AG04449 (cell line): ENCODE measurements around the gene WAPL.

ENCODE experiments used
- CTCF ChIA-PET: fragments of 350-600 bp; formaldehyde crosslinking; extraction: SDS; loops from one replicate; lab custom pipeline; 2021; ENCODE audit warnings: antibody characterized with exemption; lab: Yijun Ruan, JAX
- POLR2A ChIA-PET: fragments of 400-600, 350-600 bp; formaldehyde crosslinking; extraction: SDS; loops from one replicate; lab custom pipeline; 2020; ENCODE audit warnings: antibody characterized with exemption, inconsistent platforms; lab: Yijun Ruan, JAX
- DNase-seq: peaks from one replicate; pipeline ENCODE4 v3.0.0-alpha.2; 2010; ENCODE audit warnings: low read depth, low spot score
- H3K4me3 ChIP-seq: 2 replicates; pipeline ENCODE4 v1.5.1; 2011; ENCODE audit warnings: low read depth, mild to moderate bottlenecking, control low read depth, low read length
- TF ChIP-seq, protein P1 (sequence below): IDR thresholded peaks from one replicate; pipeline ENCODE4 v1.5.1; 2011; ENCODE audit warnings: mild to moderate bottlenecking, moderate library complexity, low read length, control low read depth, inconsistent platforms; ENCODE audit not compliant: insufficient read depth; ENCODE audit errors: missing control alignments

The WAPL gene

DNA sequence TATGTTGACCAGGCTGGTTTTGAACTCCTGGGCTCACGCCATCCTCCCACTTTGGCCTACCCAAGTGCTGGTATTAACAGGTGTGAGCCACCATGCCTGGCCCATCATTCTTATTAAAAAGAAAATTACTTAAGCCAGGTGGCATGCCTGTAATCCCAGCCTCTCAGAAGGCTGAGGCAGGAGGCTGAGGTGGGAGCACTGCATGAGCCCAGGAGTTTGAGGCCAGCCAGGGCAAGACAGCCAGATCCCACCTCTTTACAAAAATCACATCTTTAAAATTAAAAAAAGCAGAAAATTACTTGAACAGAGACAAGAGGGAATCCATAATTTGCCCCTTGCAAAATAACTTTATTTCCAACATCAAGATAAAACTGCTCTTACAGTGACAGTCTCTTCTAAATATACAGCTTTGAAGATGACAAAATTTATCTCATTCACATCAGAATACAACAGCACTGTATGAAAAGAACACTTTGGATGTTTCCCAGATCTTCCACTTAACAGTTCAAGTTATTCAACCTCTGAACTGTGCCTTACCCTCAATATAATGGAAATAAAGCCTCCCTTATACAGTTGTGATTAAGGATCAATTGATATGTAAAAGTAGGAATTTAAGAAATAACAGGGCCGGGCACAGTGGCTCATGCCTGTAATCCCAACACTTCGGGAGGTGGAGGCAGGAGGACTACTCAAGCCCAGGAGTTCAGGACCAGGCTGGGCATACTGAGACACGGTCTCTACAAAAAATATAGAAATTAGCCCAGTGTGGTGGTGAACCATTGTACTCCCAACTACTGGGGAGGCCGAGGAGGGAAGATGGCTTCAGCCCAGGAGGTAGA lies 10.3 kb downstream of the WAPL start:
- ChIA-PET POLR2A (no interaction called here), CTCF (interaction anchor here (0.6 kb wide), 1 partner anchor 122 kb away, joined by 3 read pairs; no protein-coding TSS in a partner anchor)
- TF ChIP-seq, protein P1, sequence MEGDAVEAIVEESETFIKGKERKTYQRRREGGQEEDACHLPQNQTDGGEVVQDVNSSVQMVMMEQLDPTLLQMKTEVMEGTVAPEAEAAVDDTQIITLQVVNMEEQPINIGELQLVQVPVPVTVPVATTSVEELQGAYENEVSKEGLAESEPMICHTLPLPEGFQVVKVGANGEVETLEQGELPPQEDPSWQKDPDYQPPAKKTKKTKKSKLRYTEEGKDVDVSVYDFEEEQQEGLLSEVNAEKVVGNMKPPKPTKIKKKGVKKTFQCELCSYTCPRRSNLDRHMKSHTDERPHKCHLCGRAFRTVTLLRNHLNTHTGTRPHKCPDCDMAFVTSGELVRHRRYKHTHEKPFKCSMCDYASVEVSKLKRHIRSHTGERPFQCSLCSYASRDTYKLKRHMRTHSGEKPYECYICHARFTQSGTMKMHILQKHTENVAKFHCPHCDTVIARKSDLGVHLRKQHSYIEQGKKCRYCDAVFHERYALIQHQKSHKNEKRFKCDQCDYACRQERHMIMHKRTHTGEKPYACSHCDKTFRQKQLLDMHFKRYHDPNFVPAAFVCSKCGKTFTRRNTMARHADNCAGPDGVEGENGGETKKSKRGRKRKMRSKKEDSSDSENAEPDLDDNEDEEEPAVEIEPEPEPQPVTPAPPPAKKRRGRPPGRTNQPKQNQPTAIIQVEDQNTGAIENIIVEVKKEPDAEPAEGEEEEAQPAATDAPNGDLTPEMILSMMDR, result no peak
- DNase-seq, result no peak
- no peak overlapping the region for H3K4me3 ChIP-seq

DNA sequence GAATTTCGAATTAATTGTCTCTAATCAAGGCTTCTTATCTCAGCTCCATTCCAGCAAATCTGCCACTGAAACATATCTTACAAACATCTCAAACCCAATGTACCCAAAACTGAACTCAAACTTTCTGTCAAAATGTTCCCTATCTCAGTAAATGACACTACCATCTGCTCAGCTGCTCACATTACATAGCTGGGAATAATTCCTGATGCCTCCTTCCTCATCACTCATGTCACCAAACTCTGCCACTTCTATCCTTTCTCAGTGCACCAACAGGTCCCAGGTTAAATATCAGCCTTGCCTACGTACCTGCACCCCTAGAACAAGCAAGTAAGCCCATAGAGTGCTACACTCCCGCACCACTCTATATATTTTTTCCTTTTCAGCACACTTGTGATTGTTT lies 12.4 kb downstream of the WAPL start:
- no peak overlapping the region for H3K4me3 ChIP-seq
- ChIA-PET CTCF (interaction anchor here (1.7 kb wide), 1 partner anchor 11 kb away, joined by 5 read pairs; no protein-coding TSS in a partner anchor), POLR2A (no interaction called here)
- TF ChIP-seq, protein P1, result no peak
- DNase-seq, result no peak

DNA sequence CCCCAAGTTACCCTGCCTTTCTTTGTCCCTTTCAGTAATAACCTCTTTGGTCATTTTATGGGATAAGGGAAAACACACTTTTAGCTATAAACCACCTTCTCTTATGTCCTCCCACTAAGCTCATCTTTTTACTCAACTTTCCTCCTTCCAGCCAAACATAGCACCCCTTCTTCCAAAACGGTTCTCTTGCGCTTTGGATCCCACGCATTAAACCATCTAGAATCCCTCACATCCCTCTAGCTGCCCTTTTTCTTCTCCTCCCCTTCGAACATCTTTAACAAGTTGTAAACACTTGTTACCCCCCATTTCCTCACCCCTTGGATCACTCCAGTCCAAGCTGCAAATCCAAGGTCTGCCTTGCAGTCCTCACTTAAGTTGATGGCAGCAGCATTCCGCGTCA lies 13.4 kb downstream of the WAPL start:
- no peak for DNase-seq
- ChIA-PET CTCF (interaction anchor here (0.8 to 1.5 kb wide), 3 partner anchors 9 to 108 kb away, joined by 4 to 5 read pairs (median 4); no protein-coding TSS in a partner anchor), POLR2A (no interaction called here)
- TF ChIP-seq, protein P1, result no peak
- H3K4me3 ChIP-seq, result no peak overlapping the region

DNA sequence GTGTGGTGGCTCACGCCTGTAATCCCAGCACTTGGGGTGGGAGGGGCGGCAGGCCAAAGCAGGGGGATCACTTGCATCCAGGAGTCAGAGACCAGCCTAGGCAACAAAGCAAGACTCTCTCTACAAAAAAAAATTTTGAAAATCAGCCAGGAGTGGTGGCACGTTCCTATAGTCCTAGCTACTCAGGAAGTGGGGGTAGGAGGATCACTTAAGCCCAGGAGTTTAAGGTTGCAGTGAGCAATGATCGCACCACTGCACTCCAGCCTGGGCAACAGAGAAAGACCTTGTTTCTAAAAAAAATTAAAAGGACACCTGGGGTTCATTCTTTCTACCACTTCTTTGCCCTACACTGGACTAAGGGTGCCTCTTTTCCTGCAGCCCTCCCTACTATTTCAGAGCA lies 15.1 kb downstream of the WAPL start:
- CTCF ChIA-PET, result no interaction called here
- DNase-seq, result no peak

DNA sequence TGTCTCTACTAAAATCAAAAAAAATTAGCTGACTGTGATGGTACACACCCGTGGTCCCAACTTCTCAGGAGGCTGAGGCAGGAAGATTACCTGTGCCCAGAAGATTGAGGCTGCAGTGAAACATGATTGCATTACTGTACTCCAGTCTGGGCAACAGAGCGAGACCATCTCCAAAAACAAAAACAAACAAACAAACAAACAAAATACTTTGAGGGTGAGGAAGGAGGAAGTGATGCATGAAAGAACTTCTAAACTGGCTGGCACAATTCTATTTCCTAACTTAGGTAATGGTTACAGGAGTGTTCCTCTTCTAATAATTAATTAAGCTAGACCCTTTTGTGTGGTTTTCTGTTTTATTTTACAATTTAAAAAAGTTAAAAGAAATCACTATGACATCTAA lies 15.5 kb downstream of the WAPL start:
- POLR2A ChIA-PET, result no interaction called here
- CTCF ChIA-PET, result interaction anchor here (1.1 kb wide), 1 partner anchor 106 kb away, joined by 3 read pairs; no protein-coding TSS in a partner anchor

More for the DNA sequence above, 15.1 kb downstream of the WAPL start:
- POLR2A ChIA-PET, result no interaction called here
- no peak overlapping the region for H3K4me3 ChIP-seq
- TF ChIP-seq, protein P1, result no peak

DNA sequence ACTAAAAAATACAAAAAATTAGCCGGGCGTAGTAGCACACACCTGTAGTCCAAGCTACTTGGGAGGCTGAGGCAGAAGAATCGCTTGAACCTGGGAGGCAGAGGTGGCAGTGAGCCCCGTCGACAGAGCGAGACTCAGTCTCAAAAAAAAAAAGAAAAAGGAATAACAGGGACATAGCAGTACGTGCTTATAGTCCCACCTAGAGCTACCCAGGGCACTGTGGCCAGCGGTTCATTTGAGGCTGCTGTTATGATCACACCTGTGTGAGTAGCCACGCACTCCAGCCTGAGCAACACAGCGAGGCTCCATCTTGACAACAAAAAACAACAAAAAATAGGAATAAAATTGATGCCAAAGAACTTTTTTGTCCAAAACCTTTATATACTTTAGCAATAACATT lies 17.1 kb downstream of the WAPL start:
- ChIA-PET POLR2A (no interaction called here), CTCF (interaction anchor here (1.0 kb wide), 1 partner anchor 80 kb away, joined by 3 read pairs; no protein-coding TSS in a partner anchor)
- H3K4me3 ChIP-seq, result no peak overlapping the region
- DNase-seq, result no peak
- TF ChIP-seq, protein P1, result no peak

More for the DNA sequence above, 15.5 kb downstream of the WAPL start:
- DNase-seq, result no peak
- TF ChIP-seq, protein P1, result no peak
- no peak overlapping the region for H3K4me3 ChIP-seq
